WTC11 (cell line): ENCODE measurements around the gene PLAGL1. TPM values are rescaled to one million over a fixed set of nuclear protein-coding genes. Genes with fewer than 3 reads are reported as not detected.
A peak's percentile ranks its signal among the peaks of the same experiment; 100 is the strongest.

Source experiments
- ATF3 ChIP-seq: sonication (generic); formaldehyde crosslinking; conservative IDR thresholded peaks from 2 replicates; pipeline ENCODE4 v1.8.1; 2022; ENCODE audit warnings: mild to moderate bottlenecking, missing genetic modification reagents
- CREB1 ChIP-seq: sonication (generic); formaldehyde crosslinking; IDR thresholded peaks from 2 replicates; pipeline ENCODE4 v1.8.0; 2023; ENCODE audit warnings: mild to moderate bottlenecking, missing genetic modification reagents
- E2F5 ChIP-seq: sonication (generic); formaldehyde crosslinking; IDR thresholded peaks from 2 replicates; pipeline ENCODE4 v1.8.1; 2022; ENCODE audit warnings: mild to moderate bottlenecking, moderate library complexity, missing genetic modification reagents
- EMX1 ChIP-seq: fragments of 250-450 bp; sonication (Bioruptor Pico); IDR thresholded peaks from 2 replicates; pipeline ENCODE4 v1.8.0; 2021; ENCODE audit warnings: mild to moderate bottlenecking
- ESRRA ChIP-seq: sonication (generic); formaldehyde crosslinking; IDR thresholded peaks from 2 replicates; pipeline ENCODE4 v1.8.1; 2022; ENCODE audit warnings: mild to moderate bottlenecking, missing genetic modification reagents, borderline replicate concordance
- GABPB1 ChIP-seq: sonication (generic); formaldehyde crosslinking; IDR thresholded peaks from 2 replicates; pipeline ENCODE4 v1.8.1; 2023; ENCODE audit warnings: mild to moderate bottlenecking, missing genetic modification reagents
- GTF2I ChIP-seq: fragments of 250-450 bp; sonication (Bioruptor Pico); conservative IDR thresholded peaks from 2 replicates; pipeline ENCODE4 v1.4.0; 2021; ENCODE audit warnings: mild to moderate bottlenecking
- NFE2L1 ChIP-seq: sonication (generic); formaldehyde crosslinking; IDR thresholded peaks from 2 replicates; pipeline ENCODE4 v1.8.1; 2023; ENCODE audit warnings: missing genetic modification reagents
- OVOL2 ChIP-seq: fragments of 250-450 bp; sonication (Bioruptor Pico); IDR thresholded peaks from 2 replicates; pipeline ENCODE4 v1.9.0; 2021; ENCODE audit warnings: mild to moderate bottlenecking, borderline replicate concordance
- RELA ChIP-seq: sonication (generic); formaldehyde crosslinking; IDR thresholded peaks from 2 replicates; pipeline ENCODE4 v1.8.1; 2022; ENCODE audit warnings: missing genetic modification reagents, mild to moderate bottlenecking, borderline replicate concordance
- SP1 ChIP-seq: sonication (generic); formaldehyde crosslinking; conservative IDR thresholded peaks from 2 replicates; pipeline ENCODE4 v1.8.1; 2022; ENCODE audit warnings: missing genetic modification reagents
- TEAD4 ChIP-seq: sonication (generic); formaldehyde crosslinking; IDR thresholded peaks from 2 replicates; pipeline ENCODE4 v1.8.0; 2022; ENCODE audit warnings: mild to moderate bottlenecking, missing genetic modification reagents
- TP53 ChIP-seq: sonication (generic); formaldehyde crosslinking; IDR thresholded peaks from 2 replicates; pipeline ENCODE4 v1.8.1; 2023; ENCODE audit warnings: mild to moderate bottlenecking, missing genetic modification reagents
- ZNF121 ChIP-seq: sonication (generic); formaldehyde crosslinking; IDR thresholded peaks from 2 replicates; pipeline ENCODE4 v1.8.0; 2023; ENCODE audit warnings: missing genetic modification reagents
- ZNF425 ChIP-seq: fragments of 250-450 bp; sonication (Bioruptor Pico); conservative IDR thresholded peaks from 2 replicates; pipeline ENCODE4 v1.9.0; 2021; ENCODE audit warnings: mild to moderate bottlenecking
- total RNA-seq: library from RNA; stranded (reverse); gene quantifications from 3 replicates; pipeline ENCODE4 v1.2.3, GENCODE V29; 2021
- TF ChIP-seq, protein P1 (sequence below): sonication (generic); formaldehyde crosslinking; IDR thresholded peaks from 2 replicates; pipeline ENCODE4 v1.8.1; 2023; ENCODE audit warnings: mild to moderate bottlenecking, missing genetic modification reagents
- TF ChIP-seq, protein P2 (sequence below): sonication (generic); formaldehyde crosslinking; IDR thresholded peaks from 2 replicates; pipeline ENCODE4 v1.8.0; 2023; ENCODE audit warnings: mild to moderate bottlenecking, missing genetic modification reagents
- TF ChIP-seq, protein P3 (sequence below): sonication (generic); formaldehyde crosslinking; IDR thresholded peaks from 2 replicates; pipeline ENCODE4 v1.8.0; 2022; ENCODE audit warnings: mild to moderate bottlenecking, missing genetic modification reagents
- TF ChIP-seq, protein P4 (sequence below): sonication (generic); formaldehyde crosslinking; IDR thresholded peaks from 2 replicates; pipeline ENCODE4 v1.8.1; 2023; ENCODE audit warnings: mild to moderate bottlenecking, missing genetic modification reagents, borderline replicate concordance

The PLAGL1 gene
- total RNA-seq, 1 experiment from 2014 or later: 1.6 TPM

GRCh38 chr6:143958839-143959399 is 49.1 kb downstream of the PLAGL1 start (continued):
- no peak for TF ChIP-seq GABPB1
- TF ChIP-seq, protein P1, sequence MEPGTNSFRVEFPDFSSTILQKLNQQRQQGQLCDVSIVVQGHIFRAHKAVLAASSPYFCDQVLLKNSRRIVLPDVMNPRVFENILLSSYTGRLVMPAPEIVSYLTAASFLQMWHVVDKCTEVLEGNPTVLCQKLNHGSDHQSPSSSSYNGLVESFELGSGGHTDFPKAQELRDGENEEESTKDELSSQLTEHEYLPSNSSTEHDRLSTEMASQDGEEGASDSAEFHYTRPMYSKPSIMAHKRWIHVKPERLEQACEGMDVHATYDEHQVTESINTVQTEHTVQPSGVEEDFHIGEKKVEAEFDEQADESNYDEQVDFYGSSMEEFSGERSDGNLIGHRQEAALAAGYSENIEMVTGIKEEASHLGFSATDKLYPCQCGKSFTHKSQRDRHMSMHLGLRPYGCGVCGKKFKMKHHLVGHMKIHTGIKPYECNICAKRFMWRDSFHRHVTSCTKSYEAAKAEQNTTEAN (CRISPR knock-in tag): 0 out of 2 replicates have a peak, but pooled peaks have one; percentile 35
- no peak for TF ChIP-seq GTF2I
- TF ChIP-seq OVOL2 (CRISPR knock-in tag): no peak
- TF ChIP-seq EMX1 (CRISPR knock-in tag): no peak
- TF ChIP-seq, protein P2, sequence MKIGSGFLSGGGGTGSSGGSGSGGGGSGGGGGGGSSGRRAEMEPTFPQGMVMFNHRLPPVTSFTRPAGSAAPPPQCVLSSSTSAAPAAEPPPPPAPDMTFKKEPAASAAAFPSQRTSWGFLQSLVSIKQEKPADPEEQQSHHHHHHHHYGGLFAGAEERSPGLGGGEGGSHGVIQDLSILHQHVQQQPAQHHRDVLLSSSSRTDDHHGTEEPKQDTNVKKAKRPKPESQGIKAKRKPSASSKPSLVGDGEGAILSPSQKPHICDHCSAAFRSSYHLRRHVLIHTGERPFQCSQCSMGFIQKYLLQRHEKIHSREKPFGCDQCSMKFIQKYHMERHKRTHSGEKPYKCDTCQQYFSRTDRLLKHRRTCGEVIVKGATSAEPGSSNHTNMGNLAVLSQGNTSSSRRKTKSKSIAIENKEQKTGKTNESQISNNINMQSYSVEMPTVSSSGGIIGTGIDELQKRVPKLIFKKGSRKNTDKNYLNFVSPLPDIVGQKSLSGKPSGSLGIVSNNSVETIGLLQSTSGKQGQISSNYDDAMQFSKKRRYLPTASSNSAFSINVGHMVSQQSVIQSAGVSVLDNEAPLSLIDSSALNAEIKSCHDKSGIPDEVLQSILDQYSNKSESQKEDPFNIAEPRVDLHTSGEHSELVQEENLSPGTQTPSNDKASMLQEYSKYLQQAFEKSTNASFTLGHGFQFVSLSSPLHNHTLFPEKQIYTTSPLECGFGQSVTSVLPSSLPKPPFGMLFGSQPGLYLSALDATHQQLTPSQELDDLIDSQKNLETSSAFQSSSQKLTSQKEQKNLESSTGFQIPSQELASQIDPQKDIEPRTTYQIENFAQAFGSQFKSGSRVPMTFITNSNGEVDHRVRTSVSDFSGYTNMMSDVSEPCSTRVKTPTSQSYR (CRISPR knock-in tag): no peak
- TF ChIP-seq SP1 (CRISPR knock-in tag): peak; percentile 45; the same call in 1 of the 2 replicates
- TF ChIP-seq ZNF121 (CRISPR knock-in tag): no peak
- peak; percentile 29; the same call in 1 of the 2 replicates for TF ChIP-seq TEAD4 (CRISPR knock-in tag)
- no peak for TF ChIP-seq NFE2L1
- TF ChIP-seq, protein P3, sequence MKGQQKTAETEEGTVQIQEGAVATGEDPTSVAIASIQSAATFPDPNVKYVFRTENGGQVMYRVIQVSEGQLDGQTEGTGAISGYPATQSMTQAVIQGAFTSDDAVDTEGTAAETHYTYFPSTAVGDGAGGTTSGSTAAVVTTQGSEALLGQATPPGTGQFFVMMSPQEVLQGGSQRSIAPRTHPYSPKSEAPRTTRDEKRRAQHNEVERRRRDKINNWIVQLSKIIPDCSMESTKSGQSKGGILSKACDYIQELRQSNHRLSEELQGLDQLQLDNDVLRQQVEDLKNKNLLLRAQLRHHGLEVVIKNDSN (CRISPR knock-in tag): 0 out of 2 replicates have a peak, but pooled peaks have one; percentile 13
- TF ChIP-seq TP53: no peak
- TF ChIP-seq E2F5 (CRISPR knock-in tag): no peak
- no peak for TF ChIP-seq RELA (CRISPR knock-in tag)
- no peak for TF ChIP-seq ATF3 (CRISPR knock-in tag)
- TF ChIP-seq, protein P4, sequence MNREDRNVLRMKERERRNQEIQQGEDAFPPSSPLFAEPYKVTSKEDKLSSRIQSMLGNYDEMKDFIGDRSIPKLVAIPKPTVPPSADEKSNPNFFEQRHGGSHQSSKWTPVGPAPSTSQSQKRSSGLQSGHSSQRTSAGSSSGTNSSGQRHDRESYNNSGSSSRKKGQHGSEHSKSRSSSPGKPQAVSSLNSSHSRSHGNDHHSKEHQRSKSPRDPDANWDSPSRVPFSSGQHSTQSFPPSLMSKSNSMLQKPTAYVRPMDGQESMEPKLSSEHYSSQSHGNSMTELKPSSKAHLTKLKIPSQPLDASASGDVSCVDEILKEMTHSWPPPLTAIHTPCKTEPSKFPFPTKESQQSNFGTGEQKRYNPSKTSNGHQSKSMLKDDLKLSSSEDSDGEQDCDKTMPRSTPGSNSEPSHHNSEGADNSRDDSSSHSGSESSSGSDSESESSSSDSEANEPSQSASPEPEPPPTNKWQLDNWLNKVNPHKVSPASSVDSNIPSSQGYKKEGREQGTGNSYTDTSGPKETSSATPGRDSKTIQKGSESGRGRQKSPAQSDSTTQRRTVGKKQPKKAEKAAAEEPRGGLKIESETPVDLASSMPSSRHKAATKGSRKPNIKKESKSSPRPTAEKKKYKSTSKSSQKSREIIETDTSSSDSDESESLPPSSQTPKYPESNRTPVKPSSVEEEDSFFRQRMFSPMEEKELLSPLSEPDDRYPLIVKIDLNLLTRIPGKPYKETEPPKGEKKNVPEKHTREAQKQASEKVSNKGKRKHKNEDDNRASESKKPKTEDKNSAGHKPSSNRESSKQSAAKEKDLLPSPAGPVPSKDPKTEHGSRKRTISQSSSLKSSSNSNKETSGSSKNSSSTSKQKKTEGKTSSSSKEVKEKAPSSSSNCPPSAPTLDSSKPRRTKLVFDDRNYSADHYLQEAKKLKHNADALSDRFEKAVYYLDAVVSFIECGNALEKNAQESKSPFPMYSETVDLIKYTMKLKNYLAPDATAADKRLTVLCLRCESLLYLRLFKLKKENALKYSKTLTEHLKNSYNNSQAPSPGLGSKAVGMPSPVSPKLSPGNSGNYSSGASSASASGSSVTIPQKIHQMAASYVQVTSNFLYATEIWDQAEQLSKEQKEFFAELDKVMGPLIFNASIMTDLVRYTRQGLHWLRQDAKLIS (CRISPR knock-in tag): no peak
- no peak for TF ChIP-seq ESRRA
- no peak for TF ChIP-seq CREB1 (CRISPR knock-in tag)
- TF ChIP-seq ZNF425 (CRISPR knock-in tag): no peak
- TF ChIP-seq, all 79 proteins: peak for 10
